Bronchial epithelial cell (primary cell): Measurements from ENCODE around the gene MYO1E. TPM values are rescaled to one million over a fixed set of nuclear protein-coding genes. Genes with fewer than 3 reads are reported as not detected.

Experiments used
- DNase-seq: peaks from one replicate; pipeline ENCODE4 v3.0.0-alpha.2; 2010; ENCODE audit warnings: low read depth
- FAIRE-seq: peaks from 2 replicates; lab custom pipeline; 2011; peaks lifted over from hg19 to GRCh38; lab: Jason Lieb, UNC
- H3K27me3 ChIP-seq: 2 replicates; pipeline ENCODE4 v1.5.1; 2011; ENCODE audit warnings: low read length; ENCODE audit not compliant: control insufficient read depth, insufficient read depth
- H3K36me3 ChIP-seq: 2 replicates; pipeline ENCODE4 v1.5.1; 2011; ENCODE audit warnings: low read length; ENCODE audit not compliant: control insufficient read depth, insufficient read depth
- H3K4me3 ChIP-seq: 2 replicates; pipeline ENCODE4 v1.5.1; 2011; ENCODE audit warnings: mild to moderate bottlenecking, low read depth, low read length, control low read depth
- total RNA-seq: library from RNA; depleted of rRNA; stranded (reverse); fragments of >200 nt; gene quantifications from 2 replicates; pipeline ENCODE4 v1.2.1, GENCODE V29; 2014
- TF ChIP-seq, protein P1 (sequence below): IDR thresholded peaks from 2 replicates; pipeline ENCODE4 v1.5.1; 2011; ENCODE audit warnings: mild to moderate bottlenecking, moderate library complexity, low read length, control low read depth, inconsistent platforms; ENCODE audit not compliant: insufficient read depth, severe bottlenecking

The MYO1E gene
- total RNA-seq, 1 donor from 2014 or later: 71.9 TPM

DNA sequence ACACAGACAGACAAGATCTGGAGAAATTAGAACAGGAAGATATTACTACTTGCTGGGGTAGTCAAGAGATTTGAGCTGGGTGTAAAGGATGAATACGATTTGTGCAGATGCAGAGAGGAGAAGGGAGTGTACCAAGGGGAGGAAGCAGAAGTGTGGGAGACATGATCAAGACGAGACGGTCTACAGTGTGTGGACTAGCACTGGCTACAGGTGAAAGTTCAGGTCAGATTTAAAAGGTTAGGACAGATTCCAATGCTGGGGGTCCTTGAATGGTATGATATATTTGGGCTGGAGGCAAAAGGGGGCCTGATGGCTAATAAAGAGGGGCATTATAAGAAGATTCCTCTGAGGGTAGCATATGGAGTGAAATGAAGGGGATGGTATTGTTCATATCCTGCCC is 154.0 kb downstream of the MYO1E start:
- Histone ChIP-seq H3K36me3 (peaks cover 17% of the 10 kb centered on the region), H3K27me3 (no peaks in the 10 kb centered on the region), H3K4me3 (no peak overlapping the region)
- no peak for FAIRE-seq
- no peak for DNase-seq
- TF ChIP-seq, protein P1, sequence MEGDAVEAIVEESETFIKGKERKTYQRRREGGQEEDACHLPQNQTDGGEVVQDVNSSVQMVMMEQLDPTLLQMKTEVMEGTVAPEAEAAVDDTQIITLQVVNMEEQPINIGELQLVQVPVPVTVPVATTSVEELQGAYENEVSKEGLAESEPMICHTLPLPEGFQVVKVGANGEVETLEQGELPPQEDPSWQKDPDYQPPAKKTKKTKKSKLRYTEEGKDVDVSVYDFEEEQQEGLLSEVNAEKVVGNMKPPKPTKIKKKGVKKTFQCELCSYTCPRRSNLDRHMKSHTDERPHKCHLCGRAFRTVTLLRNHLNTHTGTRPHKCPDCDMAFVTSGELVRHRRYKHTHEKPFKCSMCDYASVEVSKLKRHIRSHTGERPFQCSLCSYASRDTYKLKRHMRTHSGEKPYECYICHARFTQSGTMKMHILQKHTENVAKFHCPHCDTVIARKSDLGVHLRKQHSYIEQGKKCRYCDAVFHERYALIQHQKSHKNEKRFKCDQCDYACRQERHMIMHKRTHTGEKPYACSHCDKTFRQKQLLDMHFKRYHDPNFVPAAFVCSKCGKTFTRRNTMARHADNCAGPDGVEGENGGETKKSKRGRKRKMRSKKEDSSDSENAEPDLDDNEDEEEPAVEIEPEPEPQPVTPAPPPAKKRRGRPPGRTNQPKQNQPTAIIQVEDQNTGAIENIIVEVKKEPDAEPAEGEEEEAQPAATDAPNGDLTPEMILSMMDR: no peak

DNA sequence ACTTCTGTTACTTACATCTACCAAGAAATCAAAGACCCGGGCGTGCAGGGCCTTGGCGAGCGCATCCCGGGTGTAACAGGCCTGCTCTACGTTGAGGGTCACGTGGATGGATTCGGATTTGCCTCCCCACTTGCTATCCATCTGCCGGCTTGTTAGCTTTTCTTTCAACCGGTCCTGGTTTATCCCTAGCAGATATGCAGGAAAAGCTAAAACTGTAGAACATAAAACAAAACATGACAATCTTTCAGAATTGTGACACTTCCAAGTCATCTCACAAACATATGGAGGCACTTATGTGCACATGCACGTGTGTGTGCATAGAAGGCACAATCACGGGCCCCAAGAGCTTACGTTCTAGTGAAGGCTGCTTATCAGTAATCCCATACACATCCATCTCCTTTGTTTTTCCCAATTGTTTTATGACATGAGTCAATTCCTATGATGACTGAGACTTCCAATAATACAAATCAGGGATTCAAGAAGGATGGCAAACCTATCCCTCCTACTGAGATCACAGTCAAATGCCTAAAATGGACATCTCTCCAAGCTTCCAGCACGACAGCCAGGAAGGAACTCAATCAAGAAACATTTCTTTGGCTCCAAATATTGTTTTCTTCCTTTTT is 154.7 kb downstream of the MYO1E start:
- no peak overlapping the region for H3K4me3 ChIP-seq
- no peak for FAIRE-seq
- TF ChIP-seq, protein P1: no peak
- no peaks in the 10 kb centered on the region for H3K27me3 ChIP-seq
- H3K36me3 ChIP-seq: peaks cover 13% of the 10 kb centered on the region
- no peak for DNase-seq

DNA sequence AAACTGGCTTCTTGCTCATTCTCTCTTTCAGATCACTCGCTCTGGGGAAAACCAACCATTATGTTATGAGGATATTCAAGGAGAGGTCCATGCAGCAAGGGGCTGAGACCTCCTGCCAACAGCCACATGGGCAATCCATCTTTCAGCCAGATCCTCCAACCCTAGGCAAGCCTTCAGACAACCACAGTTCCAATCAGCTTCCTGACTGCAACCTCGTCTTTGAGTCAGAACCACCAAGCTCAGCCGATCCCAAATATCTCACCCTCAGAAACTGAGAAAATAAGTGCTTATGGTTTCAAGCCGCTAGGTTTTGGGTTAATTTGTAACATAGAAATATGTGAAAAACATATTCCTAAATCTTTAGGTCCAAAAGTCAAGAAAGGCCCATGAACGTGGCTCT is 155.8 kb downstream of the MYO1E start:
- TF ChIP-seq, protein P1: no peak
- peaks cover 9% of the 10 kb centered on the region for H3K36me3 ChIP-seq
- no peak for FAIRE-seq
- H3K27me3 ChIP-seq: no peaks in the 10 kb centered on the region
- no peak overlapping the region for H3K4me3 ChIP-seq
- DNase-seq: no peak

DNA sequence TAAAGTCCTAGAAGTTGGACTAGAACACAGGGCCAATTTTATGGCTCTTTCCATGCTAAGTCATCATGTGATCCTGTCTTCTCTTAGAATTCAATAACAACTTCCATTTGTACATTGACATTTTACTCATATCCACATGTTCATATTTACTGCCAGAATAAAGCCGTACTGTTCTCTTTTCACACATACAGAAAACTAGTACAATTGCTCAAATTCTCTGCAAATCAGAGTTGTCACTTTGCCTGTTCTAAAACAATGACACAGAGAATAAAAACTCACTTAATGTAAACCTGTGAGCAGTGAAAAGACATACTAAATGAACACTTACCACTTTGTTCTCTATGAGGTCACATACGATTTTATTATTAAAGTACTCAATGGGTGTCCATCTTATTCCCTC is 162.5 kb downstream of the MYO1E start:
- Histone ChIP-seq H3K4me3 (no peak overlapping the region), H3K36me3 (peaks cover 19% of the 10 kb centered on the region), H3K27me3 (no peaks in the 10 kb centered on the region)
- no peak for FAIRE-seq
- DNase-seq: no peak
- TF ChIP-seq, protein P1: no peak

DNA sequence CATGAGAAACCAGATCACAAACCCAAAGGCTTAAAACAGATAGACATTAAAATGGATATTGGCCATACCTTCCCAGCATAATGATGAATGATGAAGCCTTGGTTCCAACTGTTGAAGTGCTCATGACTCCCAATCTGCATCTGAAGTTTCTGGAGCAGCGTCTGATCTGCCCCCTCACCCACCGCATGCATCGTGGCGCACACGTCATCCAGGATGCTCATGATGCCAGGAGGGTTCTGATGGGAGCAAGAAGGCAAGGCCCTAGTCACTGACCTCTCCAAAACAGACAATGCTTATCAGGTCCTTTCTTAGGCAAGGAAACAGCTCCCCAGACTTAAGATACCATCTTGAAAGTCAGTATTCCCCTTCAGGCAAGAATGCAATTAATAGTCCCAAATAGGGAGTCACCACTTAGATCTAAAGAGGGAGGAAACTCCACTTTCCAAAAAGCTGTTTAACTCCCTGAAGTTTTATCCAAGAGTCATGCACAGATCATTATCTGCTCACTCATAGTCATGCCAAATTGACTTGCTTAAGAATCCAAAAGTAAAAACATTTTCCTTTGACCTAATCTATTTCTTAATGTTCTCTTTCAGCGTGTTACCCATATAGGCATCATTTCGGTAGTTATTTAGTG is 163.9 kb downstream of the MYO1E start:
- Histone ChIP-seq H3K36me3 (peaks cover 19% of the 10 kb centered on the region), H3K27me3 (no peaks in the 10 kb centered on the region), H3K4me3 (no peak overlapping the region)
- FAIRE-seq: no peak
- no peak for DNase-seq
- TF ChIP-seq, protein P1: no peak
